Measurements from ENCODE around the gene NET1.

Gene NET1

DNA sequence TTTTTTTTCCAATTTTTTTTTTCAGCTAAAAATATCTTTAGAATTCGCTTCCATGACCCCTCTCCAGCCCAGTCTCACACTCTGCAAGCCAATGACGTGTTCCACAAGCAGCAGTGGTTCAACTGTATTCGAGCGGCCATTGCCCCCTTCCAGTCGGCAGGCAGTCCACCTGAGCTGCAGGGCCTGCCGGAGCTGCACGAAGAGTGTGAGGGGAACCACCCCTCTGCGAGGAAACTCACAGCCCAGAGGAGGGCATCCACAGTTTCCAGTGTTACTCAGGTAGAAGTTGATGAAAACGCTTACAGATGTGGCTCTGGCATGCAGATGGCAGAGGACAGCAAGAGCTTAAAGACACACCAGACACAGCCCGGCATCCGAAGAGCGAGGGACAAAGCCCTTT lies 44.2 kb downstream of the NET1 start:
- TF ChIP-seq, protein P1, sequence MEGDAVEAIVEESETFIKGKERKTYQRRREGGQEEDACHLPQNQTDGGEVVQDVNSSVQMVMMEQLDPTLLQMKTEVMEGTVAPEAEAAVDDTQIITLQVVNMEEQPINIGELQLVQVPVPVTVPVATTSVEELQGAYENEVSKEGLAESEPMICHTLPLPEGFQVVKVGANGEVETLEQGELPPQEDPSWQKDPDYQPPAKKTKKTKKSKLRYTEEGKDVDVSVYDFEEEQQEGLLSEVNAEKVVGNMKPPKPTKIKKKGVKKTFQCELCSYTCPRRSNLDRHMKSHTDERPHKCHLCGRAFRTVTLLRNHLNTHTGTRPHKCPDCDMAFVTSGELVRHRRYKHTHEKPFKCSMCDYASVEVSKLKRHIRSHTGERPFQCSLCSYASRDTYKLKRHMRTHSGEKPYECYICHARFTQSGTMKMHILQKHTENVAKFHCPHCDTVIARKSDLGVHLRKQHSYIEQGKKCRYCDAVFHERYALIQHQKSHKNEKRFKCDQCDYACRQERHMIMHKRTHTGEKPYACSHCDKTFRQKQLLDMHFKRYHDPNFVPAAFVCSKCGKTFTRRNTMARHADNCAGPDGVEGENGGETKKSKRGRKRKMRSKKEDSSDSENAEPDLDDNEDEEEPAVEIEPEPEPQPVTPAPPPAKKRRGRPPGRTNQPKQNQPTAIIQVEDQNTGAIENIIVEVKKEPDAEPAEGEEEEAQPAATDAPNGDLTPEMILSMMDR (IDR thresholded peaks at IDR 0.05; ENCODE audit: low read depth, low read length), result no peak
- DNase-seq (ENCODE audit: low read depth in 2 of 2), result no peak
- H3K4me3 ChIP-seq (replicated peaks in 1 of 2; ENCODE audit: low read depth in 2 of 2, low read length in 2 of 2), result no peak overlapping the region

DNA sequence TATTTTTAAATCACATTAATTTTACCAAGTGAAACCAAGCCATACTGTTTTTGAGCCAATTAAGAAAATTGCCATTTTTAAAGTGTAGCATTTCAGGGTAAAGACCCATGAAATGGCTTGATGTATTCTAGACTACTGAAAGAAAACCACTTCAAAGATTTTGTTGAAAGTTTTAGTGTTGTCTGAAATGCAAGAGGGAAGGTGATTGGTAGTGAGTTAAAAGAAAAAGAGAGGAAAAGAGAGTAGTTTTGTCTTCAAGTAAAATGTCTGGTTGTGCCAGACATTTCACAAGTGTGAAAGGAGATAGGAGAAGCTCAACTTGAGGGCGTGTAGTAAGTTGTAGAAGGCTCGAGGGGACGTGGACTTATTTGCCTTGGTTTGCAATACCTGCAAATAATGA lies 45.4 kb downstream of the NET1 start:
- TF ChIP-seq, protein P1 (IDR thresholded peaks at IDR 0.05; ENCODE audit: low read depth, low read length), result no peak
- no peak for DNase-seq (ENCODE audit: low read depth in 2 of 2)
- no peak overlapping the region for H3K4me3 ChIP-seq (replicated peaks in 1 of 2; ENCODE audit: low read depth in 2 of 2, low read length in 2 of 2)

DNA sequence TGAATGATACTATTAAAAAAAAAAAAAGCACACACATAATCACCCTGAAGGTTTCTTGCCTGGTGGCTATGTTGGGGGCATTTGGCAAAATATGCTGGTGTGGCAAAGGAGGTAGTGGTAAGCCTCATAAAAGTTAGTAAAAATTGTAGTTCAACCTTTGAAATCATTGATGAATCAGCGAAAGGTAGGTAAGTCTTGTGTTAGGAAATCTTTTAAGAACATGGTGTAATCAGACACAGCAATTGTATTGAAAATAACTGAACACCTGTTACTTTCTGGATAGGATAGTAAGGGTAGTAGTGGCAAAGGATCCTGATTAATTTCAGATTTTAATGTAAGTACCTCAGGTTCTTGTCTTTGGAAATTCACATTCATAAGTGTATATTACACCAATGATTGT lies 46.1 kb downstream of the NET1 start:
- TF ChIP-seq, protein P1 (IDR thresholded peaks at IDR 0.05; ENCODE audit: low read depth, low read length), result no peak
- no peak for DNase-seq (ENCODE audit: low read depth in 2 of 2)
- no peak overlapping the region for H3K4me3 ChIP-seq (replicated peaks in 1 of 2; ENCODE audit: low read depth in 2 of 2, low read length in 2 of 2)

DNA sequence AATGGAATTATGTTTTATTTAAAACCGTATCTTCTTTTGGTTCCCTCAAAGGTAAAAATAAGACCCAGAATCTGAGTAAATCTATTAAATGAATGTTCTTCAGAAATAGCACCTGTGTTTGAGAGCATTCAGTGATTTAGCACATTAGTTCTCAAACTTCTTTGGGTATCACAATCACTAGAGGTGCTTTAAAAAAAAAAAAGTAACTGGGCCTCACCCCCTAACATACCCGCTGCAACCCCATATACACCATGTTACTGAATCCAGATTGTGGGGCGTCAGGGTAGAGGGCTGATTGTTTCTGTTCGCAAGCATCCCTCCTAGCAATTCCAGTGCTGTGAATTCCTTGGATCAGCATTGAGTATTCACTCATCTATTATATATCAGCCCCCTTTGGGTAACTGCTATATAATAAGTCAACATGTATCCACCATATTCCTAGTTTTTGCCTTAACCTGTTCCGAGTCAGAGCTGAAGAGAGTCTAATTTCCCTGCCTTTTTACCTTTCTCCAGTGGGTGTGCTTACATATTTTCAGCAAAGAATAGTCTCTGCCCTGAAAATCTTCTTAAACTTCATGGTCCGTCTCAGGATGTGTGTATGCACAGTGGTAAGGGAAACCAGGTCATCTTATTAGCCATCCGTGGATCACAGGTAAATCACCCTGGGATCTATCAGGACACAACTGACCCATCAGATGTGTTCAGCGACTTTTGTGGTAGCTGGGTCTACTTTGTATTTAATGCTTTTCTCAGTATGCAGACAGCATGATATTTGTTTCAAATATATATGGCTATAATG lies 46.8 kb downstream of the NET1 start:
- H3K4me3 ChIP-seq (replicated peaks in 1 of 2; ENCODE audit: low read depth in 2 of 2, low read length in 2 of 2), result no peak overlapping the region
- DNase-seq (ENCODE audit: low read depth in 2 of 2), result no peak
- TF ChIP-seq, protein P1 (IDR thresholded peaks at IDR 0.05; ENCODE audit: low read depth, low read length), result no peak

DNA sequence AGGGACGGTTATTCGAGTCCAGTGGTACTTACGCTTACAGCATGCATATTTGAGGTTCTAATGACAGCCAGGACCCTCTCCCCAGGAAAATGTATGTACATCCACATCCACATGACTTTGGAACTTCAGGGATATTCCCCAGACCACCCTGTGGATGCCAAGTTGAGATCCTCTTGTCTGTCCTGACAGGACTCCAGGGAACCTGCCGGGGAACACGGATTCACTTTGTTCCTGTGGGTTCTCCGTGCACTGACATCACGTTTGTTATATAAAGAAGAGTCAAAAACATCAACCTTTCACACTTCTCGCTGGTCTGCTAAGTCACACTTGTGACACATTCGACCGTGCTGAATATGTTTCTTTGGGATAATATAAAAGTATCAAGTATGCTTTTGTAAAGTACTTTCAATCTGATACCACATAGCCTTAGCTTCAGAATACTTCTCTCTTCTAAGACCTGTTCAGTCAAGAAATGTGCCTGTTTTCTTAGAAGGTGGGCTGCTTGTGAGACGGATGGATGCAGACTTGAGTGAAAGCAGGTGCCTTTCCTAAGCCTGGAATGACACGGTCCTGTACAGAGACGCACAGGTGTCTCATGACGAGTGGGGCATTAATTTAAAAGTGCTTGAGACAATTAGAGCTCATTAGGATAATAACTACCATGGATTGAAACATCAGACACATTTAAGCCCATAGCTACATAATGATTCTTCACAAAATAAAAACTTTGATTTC lies 48.3 kb downstream of the NET1 start:
- no peak for DNase-seq (ENCODE audit: low read depth in 2 of 2)
- TF ChIP-seq, protein P1 (IDR thresholded peaks at IDR 0.05; ENCODE audit: low read depth, low read length), result no peak
- H3K4me3 ChIP-seq (replicated peaks in 1 of 2; ENCODE audit: low read depth in 2 of 2, low read length in 2 of 2), result no peak overlapping the region

DNA sequence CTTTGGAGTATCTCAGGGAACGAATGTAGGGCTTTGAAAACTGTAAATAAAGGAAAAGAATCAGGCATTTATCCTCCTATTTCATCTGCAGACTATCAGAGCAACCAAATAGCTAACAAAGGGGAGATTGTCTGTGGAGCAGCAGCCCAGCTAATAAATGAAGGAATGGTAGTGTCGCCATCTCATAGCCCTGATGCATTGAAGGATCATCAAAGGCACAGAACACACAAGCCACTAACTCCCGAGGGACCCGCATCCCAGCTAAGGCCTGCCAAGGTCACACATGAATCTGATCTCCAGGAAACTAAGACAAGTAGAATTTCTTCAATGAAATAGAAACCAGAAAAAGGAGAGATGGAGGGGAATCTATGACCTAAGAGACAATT lies 48.8 kb downstream of the NET1 start:
- H3K4me3 ChIP-seq (replicated peaks in 1 of 2; ENCODE audit: low read depth in 2 of 2, low read length in 2 of 2), result no peak overlapping the region
- DNase-seq (ENCODE audit: low read depth in 2 of 2), result peak in 1 of 2 donors; percentile 10
- TF ChIP-seq, protein P1 (IDR thresholded peaks at IDR 0.05; ENCODE audit: low read depth, low read length), result no peak

Data from cardiac fibroblast (primary cell).